ENCODE results near the gene CHN2. TPM values are rescaled to one million over a fixed set of nuclear protein-coding genes. Genes with fewer than 3 reads are reported as not detected.
A peak's percentile ranks its signal among the peaks of the same experiment; 100 is the strongest.

Gene CHN2
- total RNA-seq, 1 experiment from 2014 or later: not detected

GRCh38 chr7:29346231-29346978 lies 151.8 kb downstream of the CHN2 start:
- no peaks in the 10 kb centered on the region for H4K20me1 ChIP-seq (ENCODE audit: insufficient read depth)
- no peaks in the 10 kb centered on the region for H3K27me3 ChIP-seq (ENCODE audit: insufficient read depth, low read depth)
- no peaks in the 10 kb centered on the region for H3K36me3 ChIP-seq (ENCODE audit: low read depth)
- no peak overlapping the region for H3K4me3 ChIP-seq
- peaks cover 43% of the 10 kb centered on the region for H3K4me1 ChIP-seq (replicated peaks; ENCODE audit: insufficient read depth)
- peak overlapping the region; percentile 32 for H3K4me2 ChIP-seq
- intact Hi-C loops (cut with micrococcal nuclease; ENCODE audit: unreplicated experiment): no loop called here
- H3F3A ChIP-seq (ENCODE audit: insufficient read depth, low read depth): no peaks in the 10 kb centered on the region; the same call in 1 of the 2 replicates
- H3K27ac ChIP-seq: peak overlapping the region; percentile 16; the same call in 1 of the 2 replicates
- no peak overlapping the region for H2AFZ ChIP-seq
- H3K9me2 ChIP-seq (ENCODE audit: insufficient read depth): no peaks in the 10 kb centered on the region
- no peak for TF ChIP-seq CTCF (conservative IDR thresholded peaks at IDR 0.05)
- TF ChIP-seq EZH2 (IDR thresholded peaks at IDR 0.05; ENCODE audit: low read depth): no peak
- no TSS peak for BruUV-seq (replicated peaks)
- peak in 1 of 2 experiments; percentile 65 for DNase-seq
- ChIA-PET CTCF (interaction anchor here (0.8 to 1.5 kb wide), 2 partner anchors 425 to 770 kb away, joined by 3 read pairs; no protein-coding TSS in a partner anchor), POLR2A (ENCODE audit: unreplicated experiment) (no interaction called here)
- H3K79me2 ChIP-seq (ENCODE audit: low read depth): no peaks in the 10 kb centered on the region
- H3K9me3 ChIP-seq (ENCODE audit: insufficient read depth, low read depth): no peaks in the 10 kb centered on the region

GRCh38 chr7:29349362-29349761 lies 154.8 kb downstream of the CHN2 start:
- Histone ChIP-seq H3K4me2 (no peak overlapping the region), H3F3A (ENCODE audit: insufficient read depth, low read depth) (no peaks in the 10 kb centered on the region; the same call in 1 of the 2 replicates), H4K20me1 (ENCODE audit: insufficient read depth) (no peaks in the 10 kb centered on the region), H3K36me3 (ENCODE audit: low read depth) (no peaks in the 10 kb centered on the region), H3K9me2 (ENCODE audit: insufficient read depth) (no peaks in the 10 kb centered on the region), H2AFZ (no peak overlapping the region), H3K79me2 (ENCODE audit: low read depth) (no peaks in the 10 kb centered on the region), H3K9me3 (ENCODE audit: insufficient read depth, low read depth) (no peaks in the 10 kb centered on the region), H3K27ac (0 out of 2 replicates have a peak overlapping the region, but pooled peaks have one; percentile 7), H3K4me3 (no peak overlapping the region), H3K4me1 (replicated peaks; ENCODE audit: insufficient read depth) (peaks cover 45% of the 10 kb centered on the region), H3K27me3 (ENCODE audit: insufficient read depth, low read depth) (no peaks in the 10 kb centered on the region)
- BruUV-seq (replicated peaks): no TSS peak
- ChIA-PET POLR2A (ENCODE audit: unreplicated experiment) (no interaction called here), CTCF (no interaction called here)
- peak in 1 of 2 experiments; percentile 65 for DNase-seq
- no peak for TF ChIP-seq CTCF (conservative IDR thresholded peaks at IDR 0.05)
- TF ChIP-seq EZH2 (IDR thresholded peaks at IDR 0.05; ENCODE audit: low read depth): no peak
- intact Hi-C loops (cut with micrococcal nuclease; ENCODE audit: unreplicated experiment): no loop called here

GRCh38 chr7:29350351-29350750 lies 155.8 kb downstream of the CHN2 start:
- H3K4me1 ChIP-seq (replicated peaks; ENCODE audit: insufficient read depth): peaks cover 45% of the 10 kb centered on the region
- no peaks in the 10 kb centered on the region; the same call in 1 of the 2 replicates for H3F3A ChIP-seq (ENCODE audit: insufficient read depth, low read depth)
- H2AFZ ChIP-seq: no peak overlapping the region
- H3K4me2 ChIP-seq: no peak overlapping the region
- H3K27ac ChIP-seq: no peak overlapping the region
- DNase-seq: no peak
- H3K9me3 ChIP-seq (ENCODE audit: insufficient read depth, low read depth): no peaks in the 10 kb centered on the region
- ChIA-PET CTCF (no interaction called here), POLR2A (ENCODE audit: unreplicated experiment) (no interaction called here)
- no peaks in the 10 kb centered on the region for H3K36me3 ChIP-seq (ENCODE audit: low read depth)
- no peaks in the 10 kb centered on the region for H4K20me1 ChIP-seq (ENCODE audit: insufficient read depth)
- H3K4me3 ChIP-seq: no peak overlapping the region
- intact Hi-C loops (cut with micrococcal nuclease; ENCODE audit: unreplicated experiment): no loop called here
- H3K27me3 ChIP-seq (ENCODE audit: insufficient read depth, low read depth): no peaks in the 10 kb centered on the region
- no peaks in the 10 kb centered on the region for H3K79me2 ChIP-seq (ENCODE audit: low read depth)
- H3K9me2 ChIP-seq (ENCODE audit: insufficient read depth): no peaks in the 10 kb centered on the region
- BruUV-seq (replicated peaks): no TSS peak
- no peak for TF ChIP-seq CTCF (conservative IDR thresholded peaks at IDR 0.05)
- TF ChIP-seq EZH2 (IDR thresholded peaks at IDR 0.05; ENCODE audit: low read depth): no peak

Measured in PC-9 (cell line).